Lower lobe of right lung (tissue), 2 donors: ENCODE data around the gene UBR3. TPM values are rescaled to one million over a fixed set of nuclear protein-coding genes. Genes with fewer than 3 reads are reported as not detected.
"Not testable (repeated sequence)": the region's sequence is repeated elsewhere in the genome, so short reads cannot be mapped to it uniquely, and the experiment has no call there.

ENCODE experiments used
- ATAC-seq, 2 donors: fragments of 200-7000 bp; cut with Tn5 transposase; one replicate each; pipeline ENCODE4 v1.9.1; 2020 to 2022; ENCODE audit warnings: mild to moderate bottlenecking in 2 of 2, moderate library complexity in 2 of 2
- DNase-seq: peaks from one replicate; pipeline ENCODE4 v3.0.0-alpha.2; 2020
- H3K27ac ChIP-seq: fragments of 200-600 bp; one replicate; pipeline ENCODE4 v1.8.0; 2022
- H3K27me3 ChIP-seq: fragments of 200-600 bp; one replicate; pipeline ENCODE4 v1.8.0; 2022; ENCODE audit warnings: low read depth
- H3K36me3 ChIP-seq: fragments of 200-600 bp; one replicate; pipeline ENCODE4 v1.8.0; 2022; ENCODE audit warnings: mild to moderate bottlenecking
- H3K4me1 ChIP-seq: fragments of 200-600 bp; one replicate; pipeline ENCODE4 v1.8.0; 2022
- H3K4me3 ChIP-seq: fragments of 200-600 bp; one replicate; pipeline ENCODE4 v1.8.0; 2022; ENCODE audit warnings: mild to moderate bottlenecking
- H3K9me3 ChIP-seq: fragments of 200-600 bp; one replicate; pipeline ENCODE4 v1.8.0; 2022
- CTCF ChIP-seq: fragments of 200-600 bp; IDR thresholded peaks from one replicate; pipeline ENCODE4 v1.8.0; 2022; ENCODE audit warnings: antibody characterized with exemption, mild to moderate bottlenecking
- intact Hi-C: fragments of 100-400 bp; cut with DNase I; formaldehyde crosslinking; loops from one replicate; pipeline ENCODE4 v1.11.0; 2022
- total RNA-seq: library from RNA; stranded (reverse); fragmentation: NEBNext Ultra II Directional; extraction: Animal tissue kit (Norgen Biotek cat#: 25700); gene quantifications from one replicate; pipeline ENCODE4 v1.2.1, GENCODE V29; 2021
- donor health status: DM: no; HTN: yes; CAD: no; lungs with severe emphysema.

The UBR3 gene
- total RNA-seq, 1 donor from 2014 or later = 46.7 TPM

DNA sequence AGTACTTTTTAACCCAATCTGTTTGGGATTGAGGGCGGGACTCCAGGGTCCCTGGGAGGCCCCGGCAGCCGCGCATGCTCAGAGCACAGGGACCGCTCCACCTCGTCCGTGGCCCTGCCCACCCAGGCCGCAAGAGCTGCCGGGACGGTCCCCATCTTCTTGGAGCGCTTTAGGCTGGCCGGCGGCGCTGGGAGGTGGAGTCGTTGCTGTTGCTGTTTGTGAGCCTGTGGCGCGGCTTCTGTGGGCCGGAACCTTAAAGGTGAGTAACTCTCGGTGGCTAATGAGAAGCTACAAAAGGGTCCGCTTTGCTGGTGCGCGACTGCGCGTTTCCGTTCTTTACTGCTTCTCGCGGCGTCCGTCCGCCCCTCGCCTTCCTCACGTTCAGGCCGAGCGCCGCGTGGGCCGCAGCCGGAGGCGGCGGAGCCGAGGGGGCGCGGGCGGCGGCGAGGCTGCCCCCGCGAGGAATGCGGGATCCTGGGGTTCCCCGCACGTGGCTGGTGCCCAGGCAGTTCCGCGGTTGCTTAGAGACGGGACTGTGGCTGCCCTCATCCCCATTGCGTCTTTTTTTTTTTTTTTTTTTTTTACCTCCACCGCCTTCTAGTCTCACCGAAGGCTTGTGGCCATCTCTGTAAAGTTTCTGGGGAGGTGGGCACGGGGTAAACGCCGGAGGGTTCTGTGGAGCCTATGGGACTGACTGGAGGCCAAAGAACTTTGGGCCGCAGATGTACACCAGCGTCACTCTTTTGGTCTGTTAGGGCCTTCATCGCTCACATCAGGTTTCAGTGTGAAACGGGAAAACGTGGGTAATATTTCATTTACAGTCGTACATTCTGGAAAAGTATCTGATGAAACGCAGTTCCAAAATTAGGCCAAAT, 28.3 kb upstream of the UBR3 start, which contains the start of gene SSB:
TSS of gene SSB (plus strand) at position 154 of the 875 bp plus-strand sequence. CDS start 2,090 bp downstream, outside the sequence.
- ATAC-seq (peak; percentile 99 to 100), DNase-seq (peak; percentile 95)
- TF ChIP-seq CTCF = no peak
- peak within 1 kb of the TSS; percentile 85 for H3K27ac ChIP-seq
- H3K9me3 ChIP-seq = no peaks in the 10 kb centered on the region
- no peaks in the 10 kb centered on the region for H3K27me3 ChIP-seq
- peaks cover 30% of the 10 kb centered on the region for H3K36me3 ChIP-seq
- intact Hi-C loops = no loop called here
- H3K4me3 ChIP-seq = peak within 1 kb of the TSS; percentile 85
- peaks cover 24% of the 10 kb centered on the region for H3K4me1 ChIP-seq

- H3K4me3 ChIP-seq = no peak overlapping the region
- no peaks in the 10 kb centered on the region for H3K9me3 ChIP-seq
- DNase-seq (no peak), ATAC-seq (no peak)
- intact Hi-C loops = no loop called here
- no peaks in the 10 kb centered on the region for H3K27me3 ChIP-seq
- H3K27ac ChIP-seq = no peak overlapping the region
- peaks cover 24% of the 10 kb centered on the region for H3K4me1 ChIP-seq
- H3K36me3 ChIP-seq = peaks cover 71% of the 10 kb centered on the region
- TF ChIP-seq CTCF = no peak
These were observed 23.8 kb upstream of the UBR3 start for GRCh38 chr2:169803480-169803879.

DNA sequence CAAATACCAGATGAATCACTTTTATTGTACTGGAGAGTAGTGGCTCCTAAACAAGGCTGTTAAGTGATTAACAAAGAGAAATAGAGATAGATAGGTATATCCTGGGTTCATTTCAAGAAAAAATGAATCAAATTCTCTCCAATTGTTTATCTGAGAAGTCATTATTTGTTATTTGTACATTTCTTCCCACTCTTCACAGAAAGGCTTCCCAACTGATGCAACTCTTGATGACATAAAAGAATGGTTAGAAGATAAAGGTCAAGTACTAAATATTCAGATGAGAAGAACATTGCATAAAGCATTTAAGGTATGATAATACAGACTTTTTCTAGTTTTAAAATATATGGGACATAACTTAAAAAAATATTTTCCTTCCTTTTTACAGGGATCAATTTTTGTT, 20.7 kb upstream of the UBR3 start:
- TF ChIP-seq CTCF = no peak
- Histone ChIP-seq H3K27me3 (no peaks in the 10 kb centered on the region), H3K4me1 (peaks cover 14% of the 10 kb centered on the region), H3K27ac (no peak overlapping the region), H3K36me3 (peaks cover 94% of the 10 kb centered on the region), H3K9me3 (no peaks in the 10 kb centered on the region), H3K4me3 (no peak overlapping the region)
- DNase-seq (no peak), ATAC-seq (no peak)
- intact Hi-C loops = no loop called here

DNA sequence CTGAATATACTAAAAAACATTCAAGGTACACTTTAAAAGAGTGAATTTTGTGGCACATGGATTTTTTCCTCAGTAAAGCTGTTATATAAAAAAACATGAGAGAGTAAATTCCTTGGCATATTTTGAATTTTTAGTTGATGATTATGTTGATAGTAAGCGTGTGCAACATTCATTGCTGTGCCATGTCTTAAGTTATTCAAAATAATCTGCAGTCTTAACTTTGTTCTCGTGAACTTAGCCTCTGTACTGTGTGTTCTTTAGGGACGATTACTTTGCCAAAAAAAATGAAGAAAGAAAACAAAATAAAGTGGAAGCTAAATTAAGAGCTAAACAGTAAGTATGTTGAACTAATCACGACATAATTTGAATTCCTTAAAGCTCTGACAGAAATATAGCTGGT, 19.0 kb upstream of the UBR3 start:
- Histone ChIP-seq H3K9me3 (no peaks in the 10 kb centered on the region), H3K27ac (no peak overlapping the region), H3K27me3 (no peaks in the 10 kb centered on the region), H3K4me1 (peaks cover 5% of the 10 kb centered on the region), H3K36me3 (peaks cover 95% of the 10 kb centered on the region), H3K4me3 (no peak overlapping the region)
- no peak for DNase-seq
- intact Hi-C loops = no loop called here
- no peak for TF ChIP-seq CTCF
- no peak for ATAC-seq

GRCh38 chr2:169815849-169816248, 11.4 kb upstream of the UBR3 start:
- Histone ChIP-seq H3K4me1 (no peaks in the 10 kb centered on the region), H3K36me3 (peaks cover 73% of the 10 kb centered on the region), H3K4me3 (no peak overlapping the region), H3K27ac (no peak overlapping the region), H3K9me3 (no peaks in the 10 kb centered on the region), H3K27me3 (no peaks in the 10 kb centered on the region)
- DNase-seq = no peak
- no peak for ATAC-seq
- intact Hi-C loops = no loop called here
- TF ChIP-seq CTCF = no peak

- intact Hi-C loops, H3K4me1 ChIP-seq, H3K27me3 ChIP-seq, H3K9me3 ChIP-seq, H3K4me3 ChIP-seq, H3K27ac ChIP-seq, DNase-seq, ATAC-seq: not testable (repeated sequence)
- H3K36me3 ChIP-seq = peaks cover 62% of the 10 kb centered on the region
These were observed 10.3 kb upstream of the UBR3 start for GRCh38 chr2:169816961-169817360.

DNA sequence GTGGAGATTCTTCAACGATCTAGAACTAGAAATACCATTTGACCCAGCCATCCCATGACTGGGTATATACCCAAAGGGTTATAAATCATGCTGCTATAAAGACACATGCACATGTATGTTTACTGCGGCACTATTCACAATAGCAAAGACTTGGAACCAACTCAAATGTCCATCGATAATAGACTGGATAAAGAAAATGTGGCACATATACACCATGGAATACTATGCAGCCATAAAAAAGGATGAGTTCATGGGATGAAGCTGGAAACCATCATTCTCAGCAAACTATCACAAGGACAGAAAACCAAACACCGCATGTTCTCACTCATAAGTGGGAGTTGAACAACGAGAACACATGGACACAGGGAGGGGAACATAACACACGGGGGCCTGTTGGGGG, 9.9 kb upstream of the UBR3 start:
- H3K27ac ChIP-seq, intact Hi-C loops, H3K4me3 ChIP-seq, H3K4me1 ChIP-seq, DNase-seq, H3K9me3 ChIP-seq, ATAC-seq, H3K27me3 ChIP-seq: not testable (repeated sequence)
- peaks cover 58% of the 10 kb centered on the region for H3K36me3 ChIP-seq
